ENCODE measurements around the gene SLC25A38.

The SLC25A38 gene

GRCh38 chr3:39438880-39439279, 55.7 kb downstream of the SLC25A38 start:
- no peak for DNase-seq

GRCh38 chr3:39440316-39440715, 57.1 kb downstream of the SLC25A38 start:
- DNase-seq: no peak

GRCh38 chr3:39443530-39443929, 60.4 kb downstream of the SLC25A38 start:
- DNase-seq: no peak

- DNase-seq: no peak
Measured at GRCh38 chr3:39445927-39446326, 62.8 kb downstream of the SLC25A38 start.

GRCh38 chr3:39446444-39446843, 63.3 kb downstream of the SLC25A38 start:
- no peak for DNase-seq

Measured in activated effector memory CD4-positive, alpha-beta T cell treated with Interleukin-2 at 50 U/mL for 16 hours (primary cell).